Keratinocyte (primary cell): ENCODE results near the gene GPS1.

ENCODE experiments used
- EZH2 ChIP-seq: IDR thresholded peaks from one replicate; pipeline ENCODE4 v1.6.1; 2012; ENCODE audit warnings: inconsistent platforms, mild to moderate bottlenecking, low read length, moderate library complexity
- TF ChIP-seq, protein P1 (sequence below), 3 experiments: IDR thresholded peaks in 1 of 3; conservative IDR thresholded peaks in 1 of 3; optimal IDR thresholded peaks in 1 of 3; 2 replicates in 2 of 3; 3 replicates in 1 of 3; pipeline versions ENCODE3 to v1.5.1; 2011; ENCODE audit warnings: low read length in 3 of 3, mild to moderate bottlenecking in 3 of 3, moderate library complexity in 2 of 3, control low read depth in 1 of 3, inconsistent platforms in 1 of 3; ENCODE audit not compliant: insufficient read depth in 2 of 3; ENCODE audit errors: extremely low read depth in 1 of 3

DNA sequence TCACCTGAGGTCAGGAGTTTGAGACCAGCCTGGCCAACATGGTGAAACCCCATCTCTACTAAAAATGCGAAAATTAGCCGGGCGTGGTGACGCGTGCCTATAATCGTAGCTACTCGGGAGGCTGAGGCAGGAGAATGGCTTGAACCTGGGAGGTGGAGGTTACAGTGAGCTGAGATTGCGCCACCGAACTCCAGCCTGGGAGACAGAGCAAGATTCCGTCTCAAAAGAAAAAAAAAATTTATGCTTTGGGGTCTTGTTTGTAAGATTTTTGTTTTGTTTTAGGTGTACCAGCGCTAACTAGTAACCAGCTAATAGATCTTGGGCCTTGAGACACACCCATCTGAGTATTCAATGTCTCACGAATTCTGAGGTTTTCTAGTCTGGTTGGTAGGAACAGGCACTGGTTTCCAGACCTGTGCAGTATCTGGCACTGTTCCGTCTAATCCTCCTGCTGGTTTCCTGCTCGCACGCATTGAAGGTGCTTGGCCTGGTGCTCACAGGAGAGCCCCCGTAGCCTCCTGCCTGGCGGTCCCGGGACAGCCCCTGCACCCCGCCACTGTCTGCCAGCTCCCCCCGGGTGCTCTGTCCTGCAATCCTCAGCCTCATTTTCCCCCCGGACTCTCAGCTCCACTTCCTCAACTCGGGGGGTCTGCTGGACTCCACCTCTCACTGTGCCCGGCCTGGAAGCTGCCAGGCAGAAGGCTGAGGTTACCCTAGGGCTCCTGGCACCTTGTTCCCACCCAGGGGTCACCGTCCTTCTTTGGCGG lies 24.5 kb downstream of the GPS1 start:
- TF ChIP-seq, protein P1, sequence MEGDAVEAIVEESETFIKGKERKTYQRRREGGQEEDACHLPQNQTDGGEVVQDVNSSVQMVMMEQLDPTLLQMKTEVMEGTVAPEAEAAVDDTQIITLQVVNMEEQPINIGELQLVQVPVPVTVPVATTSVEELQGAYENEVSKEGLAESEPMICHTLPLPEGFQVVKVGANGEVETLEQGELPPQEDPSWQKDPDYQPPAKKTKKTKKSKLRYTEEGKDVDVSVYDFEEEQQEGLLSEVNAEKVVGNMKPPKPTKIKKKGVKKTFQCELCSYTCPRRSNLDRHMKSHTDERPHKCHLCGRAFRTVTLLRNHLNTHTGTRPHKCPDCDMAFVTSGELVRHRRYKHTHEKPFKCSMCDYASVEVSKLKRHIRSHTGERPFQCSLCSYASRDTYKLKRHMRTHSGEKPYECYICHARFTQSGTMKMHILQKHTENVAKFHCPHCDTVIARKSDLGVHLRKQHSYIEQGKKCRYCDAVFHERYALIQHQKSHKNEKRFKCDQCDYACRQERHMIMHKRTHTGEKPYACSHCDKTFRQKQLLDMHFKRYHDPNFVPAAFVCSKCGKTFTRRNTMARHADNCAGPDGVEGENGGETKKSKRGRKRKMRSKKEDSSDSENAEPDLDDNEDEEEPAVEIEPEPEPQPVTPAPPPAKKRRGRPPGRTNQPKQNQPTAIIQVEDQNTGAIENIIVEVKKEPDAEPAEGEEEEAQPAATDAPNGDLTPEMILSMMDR (optimal IDR thresholded peaks at IDR 0.05 in 1 of 3, IDR thresholded peaks at IDR 0.05 in 1 of 3, conservative IDR thresholded peaks at IDR 0.05 in 1 of 3; ENCODE audit: extremely low read depth in 1 of 3, insufficient read depth in 2 of 3, low read length in 3 of 3), result no peak
- no peak for TF ChIP-seq EZH2
